Stimulated activated CD8-positive, alpha-beta memory T cell treated with anti-CD3 and anti-CD28 coated beads, Interleukin-4, amount 100 ng/mL, for 48 hours (primary cell): Measurements from ENCODE around the gene ANKHD1.

Source experiments
- DNase-seq: peaks from one replicate; pipeline ENCODE4 v3.0.0-alpha.2; 2020

Gene ANKHD1

DNA sequence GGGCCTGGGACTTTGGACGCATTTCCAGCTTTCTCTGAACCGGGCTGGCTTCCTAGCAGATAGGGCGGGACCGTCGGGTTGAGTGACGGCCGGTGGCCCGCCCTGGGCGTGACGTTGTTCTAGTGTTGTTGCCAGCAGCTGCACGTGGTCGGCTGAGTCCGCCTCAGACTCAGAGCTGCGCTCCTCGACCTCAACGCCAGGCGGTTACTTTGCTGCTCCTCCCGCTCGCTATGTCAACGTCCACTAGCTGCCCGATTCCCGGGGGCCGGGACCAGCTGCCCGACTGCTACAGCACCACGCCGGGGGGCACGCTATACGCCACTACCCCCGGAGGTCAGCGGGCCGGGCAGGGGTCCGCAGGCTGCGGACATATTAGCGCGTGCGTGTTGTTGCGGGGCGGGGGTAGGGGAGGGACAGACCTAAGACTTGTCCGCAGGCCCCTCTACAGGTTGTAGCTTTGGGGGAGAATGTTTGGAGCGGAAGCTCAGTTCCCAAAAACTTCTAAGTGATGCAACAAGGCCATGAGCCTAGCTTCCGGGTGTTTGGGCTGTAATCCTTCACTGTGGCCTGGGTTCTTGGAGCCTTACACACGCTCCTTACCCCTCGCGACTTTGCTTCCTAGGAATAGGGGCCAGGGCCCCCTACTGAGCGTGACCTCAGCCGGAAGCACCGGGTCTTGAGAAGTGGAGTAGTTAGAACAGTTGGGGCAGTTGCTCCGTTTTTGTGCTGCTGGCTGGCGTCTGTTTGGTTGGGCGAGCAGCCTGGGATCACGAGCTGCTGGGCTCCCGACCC lies 146.1 kb downstream of the ANKHD1 start, which contains the start of gene EIF4EBP3:
TSS of gene EIF4EBP3 (plus strand) at position 155 of the 792 bp plus-strand sequence. CDS start at position 231, 76 bp downstream.
- DNase-seq, result peak; percentile 89

GRCh38 chr5:140548300-140548688 lies 146.7 kb downstream of the ANKHD1 start:
- DNase-seq, result no peak

DNA sequence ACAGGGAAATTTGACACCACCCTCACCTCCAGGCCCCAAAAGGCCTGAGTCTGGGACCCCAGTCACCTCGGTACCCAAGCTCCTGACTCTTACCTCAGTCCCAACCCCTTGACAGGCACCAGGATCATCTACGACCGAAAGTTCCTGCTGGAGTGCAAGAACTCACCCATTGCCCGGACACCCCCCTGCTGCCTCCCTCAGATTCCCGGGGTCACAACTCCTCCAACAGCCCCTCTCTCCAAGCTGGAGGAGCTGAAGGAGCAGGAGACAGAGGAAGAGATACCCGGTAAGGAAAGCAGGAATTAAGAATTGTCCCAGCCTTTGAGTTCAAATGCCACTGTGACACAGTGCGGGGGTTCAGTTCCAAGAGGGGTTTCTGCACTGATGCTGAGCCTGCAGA lies 147.2 kb downstream of the ANKHD1 start:
- DNase-seq, result peak; percentile 23

- peak; percentile 19 for DNase-seq
These were observed 147.9 kb downstream of the ANKHD1 start for GRCh38 chr5:140549237-140550144.

DNA sequence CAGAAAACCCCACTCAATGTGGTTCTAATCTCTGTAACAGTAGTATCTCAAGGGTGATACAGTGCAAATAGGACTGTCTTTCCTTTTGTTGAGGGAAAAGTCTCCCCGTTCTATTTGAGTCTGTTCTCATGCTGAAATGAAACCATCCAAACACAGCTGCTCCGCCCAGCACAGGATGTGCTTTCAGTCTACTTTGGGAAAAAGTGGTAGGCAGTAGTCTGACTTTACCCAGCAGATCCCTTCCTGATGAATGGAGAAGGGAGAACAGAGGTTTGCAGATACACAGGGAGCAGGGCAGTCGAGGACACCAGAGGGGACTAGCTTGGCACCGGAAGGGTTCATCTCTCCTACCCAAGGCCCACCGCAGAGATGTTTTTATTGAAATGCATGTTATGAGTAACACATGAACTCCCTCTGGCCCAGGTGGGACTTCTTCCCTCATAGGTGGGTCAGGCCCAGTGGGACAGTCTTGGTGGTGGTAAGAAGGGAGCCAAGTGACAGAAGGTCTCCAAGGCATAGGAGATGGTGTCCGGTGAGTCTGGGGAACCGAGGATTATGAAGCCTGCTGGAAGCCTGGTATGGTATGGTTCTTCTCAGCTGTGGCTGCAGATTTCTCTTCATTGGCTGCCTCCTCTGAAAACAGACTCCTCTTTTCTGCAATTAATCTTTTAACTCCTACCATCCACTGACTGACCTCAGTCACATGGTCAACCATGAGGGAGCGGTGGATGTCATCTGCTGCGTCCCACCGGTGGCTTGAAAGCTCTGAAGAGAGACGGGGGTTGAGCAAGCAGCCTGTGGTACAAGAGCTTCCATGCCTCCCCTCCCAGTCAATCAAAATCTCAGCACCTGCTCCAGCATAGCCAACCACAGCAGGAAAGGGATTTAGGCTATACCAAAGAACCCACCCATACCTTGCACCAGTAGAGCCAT lies 148.8 kb downstream of the ANKHD1 start:
- DNase-seq, result peak; percentile 22

- peak; percentile 10 for DNase-seq
These were observed 150.2 kb downstream of the ANKHD1 start for GRCh38 chr5:140551872-140552271.

DNA sequence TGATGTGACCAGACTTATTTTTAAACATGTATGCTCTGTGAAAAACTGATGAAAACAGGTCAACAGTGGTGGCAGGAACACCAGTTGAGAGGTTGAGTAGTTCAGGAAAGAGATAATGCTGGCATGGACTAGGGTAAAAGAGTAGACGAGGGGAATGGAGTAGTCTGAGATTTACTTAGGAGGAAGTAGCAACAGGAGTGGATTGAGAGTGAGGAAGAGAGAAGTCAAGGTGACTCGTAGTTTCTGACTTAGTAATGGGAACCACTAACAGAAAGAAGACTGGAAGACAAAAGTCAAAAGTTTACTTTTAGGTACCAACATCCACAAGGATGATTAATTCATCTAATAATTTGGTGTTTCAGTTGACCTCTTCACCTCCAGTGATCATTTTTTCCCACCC lies 152.0 kb downstream of the ANKHD1 start:
- no peak for DNase-seq

DNA sequence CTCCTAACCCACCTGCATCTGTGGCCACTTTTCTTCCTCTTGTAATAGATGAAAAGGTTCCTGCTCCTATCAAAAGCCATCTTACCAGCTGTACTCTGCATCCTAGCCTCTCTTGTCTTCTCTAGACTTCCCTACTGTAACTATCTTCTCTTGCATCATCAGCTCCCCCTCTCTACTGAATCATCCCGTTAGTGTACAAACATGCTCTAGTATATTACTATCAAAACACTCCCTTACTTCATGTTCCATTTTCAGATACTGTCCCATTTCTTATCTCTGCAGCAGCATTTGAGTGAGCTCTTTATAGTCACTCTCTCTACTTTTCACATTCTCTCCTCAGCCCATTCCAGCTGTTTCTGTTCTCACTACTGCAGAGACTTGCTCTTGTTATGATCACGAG lies 152.8 kb downstream of the ANKHD1 start:
- no peak for DNase-seq

GRCh38 chr5:140555747-140556312 lies 154.2 kb downstream of the ANKHD1 start:
- DNase-seq, result no peak

- no peak for DNase-seq
These were observed 154.8 kb downstream of the ANKHD1 start for GRCh38 chr5:140556438-140556837.

- DNase-seq, result peak; percentile 95
These were observed 155.6 kb downstream of the ANKHD1 start, which contains the start of gene SRA1 for GRCh38 chr5:140557136-140557805. Gene SRA1, minus strand, starts transcription at chr5:140557473. Its CDS starts 21 bp downstream, at chr5:140557452.

DNA sequence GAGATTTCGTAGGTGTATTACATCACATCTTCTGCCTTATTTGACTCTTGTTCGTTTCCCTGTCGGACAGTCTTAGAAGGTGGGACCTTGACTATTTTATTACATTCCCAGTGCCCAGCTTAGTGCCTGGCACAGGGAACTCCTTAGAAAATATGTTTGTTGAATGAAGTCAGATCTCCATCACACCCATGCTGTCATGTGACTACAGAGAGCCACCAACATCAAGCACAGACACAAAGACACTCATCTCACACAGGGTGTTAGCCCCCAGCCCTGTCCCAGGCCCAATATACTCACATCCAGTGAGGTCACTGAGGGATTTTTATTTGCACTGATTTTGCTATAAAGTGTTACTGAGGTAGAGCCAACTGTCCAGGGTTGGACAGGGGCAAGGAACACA lies 156.3 kb downstream of the ANKHD1 start:
- no peak for DNase-seq

DNA sequence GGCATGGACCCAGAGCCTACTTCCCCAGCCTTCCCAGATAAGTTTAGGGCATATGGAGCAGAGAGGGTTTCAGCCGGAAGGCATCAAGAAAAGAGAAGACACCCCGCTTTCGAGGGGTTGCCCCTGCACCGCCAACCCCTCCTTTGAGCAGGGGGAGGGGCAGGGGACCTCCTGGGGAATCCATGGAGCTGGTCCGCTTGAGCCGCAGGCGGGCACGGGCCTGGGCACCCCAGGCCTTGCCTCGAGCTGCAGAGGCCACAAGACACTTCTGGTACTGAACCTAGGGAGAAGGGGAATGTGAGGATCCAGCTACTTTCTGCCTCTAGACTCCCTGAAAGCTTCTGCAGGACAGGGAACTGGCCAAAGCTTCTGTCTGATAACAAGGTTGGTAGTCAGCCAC lies 156.9 kb downstream of the ANKHD1 start:
- no peak for DNase-seq

- no peak for DNase-seq
These were observed 158.6 kb downstream of the ANKHD1 start for GRCh38 chr5:140560227-140560626.

GRCh38 chr5:140561753-140562523 lies 160.3 kb downstream of the ANKHD1 start:
- no peak for DNase-seq

GRCh38 chr5:140563596-140563995 lies 162.0 kb downstream of the ANKHD1 start:
- DNase-seq, result no peak

DNA sequence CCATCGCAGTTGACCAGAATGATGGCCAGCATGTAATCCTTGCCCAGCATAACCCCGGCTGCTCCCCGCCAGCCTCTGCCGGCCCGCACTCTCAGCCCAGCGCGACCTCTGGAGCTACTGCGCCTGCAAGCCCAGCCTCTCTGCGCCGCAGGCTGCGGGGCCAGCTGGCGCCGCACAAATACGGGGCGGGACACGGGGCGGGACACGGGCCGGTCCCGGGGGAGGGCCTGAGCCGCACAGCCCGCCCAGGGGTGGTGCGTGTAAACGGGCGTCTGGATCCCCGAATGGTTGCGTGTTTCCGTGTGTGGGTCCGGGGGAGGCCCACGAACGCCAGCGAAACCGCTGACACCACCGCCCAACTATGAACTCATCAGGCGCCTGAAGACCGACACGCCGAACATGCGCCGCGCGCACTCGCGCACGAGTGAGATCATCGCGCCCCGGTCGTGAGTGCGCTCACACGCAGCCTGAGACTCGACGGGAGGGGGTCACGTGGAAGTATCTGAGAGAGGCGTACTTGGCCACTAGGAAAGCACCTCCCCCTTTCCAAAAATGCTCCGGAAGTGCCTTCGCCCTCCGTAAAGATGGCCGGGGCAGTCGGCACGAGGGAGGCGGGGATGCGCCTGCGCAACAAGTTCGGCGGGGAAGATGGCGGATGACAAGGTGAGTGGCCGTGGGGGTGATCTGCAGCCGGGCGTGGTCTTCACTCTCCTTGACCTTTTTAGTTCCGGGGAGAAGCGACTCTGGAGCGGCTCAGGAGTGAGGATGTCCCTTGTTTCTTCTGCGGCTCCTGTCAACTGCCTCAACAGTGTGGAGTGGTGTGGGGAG lies 162.8 kb downstream of the ANKHD1 start, which contains the start of the genes APBB3 and SLC35A4:
TSS of gene APBB3 (minus strand) at position 403 of the 828 bp plus-strand sequence. CDS start at position 50, 353 bp downstream.
TSS of gene SLC35A4 (plus strand) at position 633 of the 828 bp plus-strand sequence. CDS start 2,342 bp downstream, outside the sequence.
- DNase-seq, result peak; percentile 96

GRCh38 chr5:140565024-140565779 lies 163.6 kb downstream of the ANKHD1 start:
- DNase-seq, result no peak

DNA sequence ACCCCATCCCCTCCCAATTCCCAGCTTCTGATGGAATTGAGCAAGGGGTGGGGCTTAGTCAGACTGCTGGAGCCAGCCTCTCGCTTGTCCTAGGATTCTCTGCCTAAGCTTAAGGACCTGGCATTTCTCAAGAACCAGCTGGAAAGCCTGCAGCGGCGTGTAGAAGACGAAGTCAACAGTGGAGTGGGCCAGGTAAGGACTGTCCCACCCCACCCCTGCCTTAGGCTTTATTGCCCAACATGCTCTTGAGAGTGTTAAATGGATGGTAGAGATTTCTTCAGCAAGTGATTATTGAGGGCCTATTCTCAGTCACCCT lies 164.1 kb downstream of the ANKHD1 start:
- DNase-seq, result no peak
